ENCODE results near the gene FNBP1.

DNA sequence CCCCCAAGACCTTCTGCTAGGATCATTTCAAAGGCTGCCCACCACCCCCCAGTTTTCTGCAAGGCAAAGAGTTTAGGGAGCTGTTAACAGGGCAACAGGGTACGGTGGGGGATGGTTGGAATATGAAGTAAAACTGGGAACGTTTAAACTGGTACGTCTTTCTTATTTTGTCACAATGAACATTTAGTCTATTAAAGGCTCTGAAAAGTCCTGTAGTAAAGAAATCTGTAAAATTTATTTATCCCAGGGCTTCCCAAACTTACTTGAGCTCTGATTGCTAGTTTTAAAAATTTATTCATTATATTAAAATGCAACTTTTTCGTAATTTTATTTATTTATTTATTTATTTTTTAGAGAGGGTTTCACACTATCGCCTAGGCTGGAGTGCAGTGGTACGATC, 145.7 kb downstream of the FNBP1 start:
- TF ChIP-seq, protein P1, sequence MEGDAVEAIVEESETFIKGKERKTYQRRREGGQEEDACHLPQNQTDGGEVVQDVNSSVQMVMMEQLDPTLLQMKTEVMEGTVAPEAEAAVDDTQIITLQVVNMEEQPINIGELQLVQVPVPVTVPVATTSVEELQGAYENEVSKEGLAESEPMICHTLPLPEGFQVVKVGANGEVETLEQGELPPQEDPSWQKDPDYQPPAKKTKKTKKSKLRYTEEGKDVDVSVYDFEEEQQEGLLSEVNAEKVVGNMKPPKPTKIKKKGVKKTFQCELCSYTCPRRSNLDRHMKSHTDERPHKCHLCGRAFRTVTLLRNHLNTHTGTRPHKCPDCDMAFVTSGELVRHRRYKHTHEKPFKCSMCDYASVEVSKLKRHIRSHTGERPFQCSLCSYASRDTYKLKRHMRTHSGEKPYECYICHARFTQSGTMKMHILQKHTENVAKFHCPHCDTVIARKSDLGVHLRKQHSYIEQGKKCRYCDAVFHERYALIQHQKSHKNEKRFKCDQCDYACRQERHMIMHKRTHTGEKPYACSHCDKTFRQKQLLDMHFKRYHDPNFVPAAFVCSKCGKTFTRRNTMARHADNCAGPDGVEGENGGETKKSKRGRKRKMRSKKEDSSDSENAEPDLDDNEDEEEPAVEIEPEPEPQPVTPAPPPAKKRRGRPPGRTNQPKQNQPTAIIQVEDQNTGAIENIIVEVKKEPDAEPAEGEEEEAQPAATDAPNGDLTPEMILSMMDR (IDR thresholded peaks at IDR 0.05), result no peak
- TF ChIP-seq POLR2A (IDR thresholded peaks at IDR 0.05) (no peak), POLR2AphosphoS5 (IDR thresholded peaks at IDR 0.05) (no peak), EP300 (IDR thresholded peaks at IDR 0.05) (no peak)

Data from sigmoid colon (tissue), 4 donors.